HG03575 (cell line): ENCODE measurements around the gene FBXO21.
"Not testable (repeated sequence)": the region's sequence is repeated elsewhere in the genome, so short reads cannot be mapped to it uniquely, and the experiment has no call there.

Experiments
- ATAC-seq: cut with Tn5 transposase; IDR thresholded peaks from one replicate; pipeline ENCODE4 v1.9.1; 2021; ENCODE audit not compliant: unreplicated experiment, insufficient number of reproducible peaks, low FRiP score; ENCODE audit errors: extremely low read depth

FBXO21 gene

GRCh38 chr12:117120787-117121186 is 69.5 kb downstream of the FBXO21 start:
- no peak for ATAC-seq

- ATAC-seq = no peak
Measured at GRCh38 chr12:117119592-117120198, 70.6 kb downstream of the FBXO21 start.

GRCh38 chr12:117118838-117119591 is 71.3 kb downstream of the FBXO21 start:
- ATAC-seq = no peak

- ATAC-seq = no peak
Measured at GRCh38 chr12:117114784-117115183, 75.5 kb downstream of the FBXO21 start.

GRCh38 chr12:117113231-117113630 is 77.0 kb downstream of the FBXO21 start:
- no peak for ATAC-seq

GRCh38 chr12:117111821-117112595 is 78.3 kb downstream of the FBXO21 start:
- ATAC-seq = no peak

- ATAC-seq = no peak
Measured at GRCh38 chr12:117111386-117111785, 78.9 kb downstream of the FBXO21 start.

- no peak for ATAC-seq
Measured at GRCh38 chr12:117109943-117110635, 80.2 kb downstream of the FBXO21 start.

GRCh38 chr12:117105902-117106301 is 84.4 kb downstream of the FBXO21 start:
- no peak for ATAC-seq

GRCh38 chr12:117104003-117104402 is 86.3 kb downstream of the FBXO21 start:
- not testable (repeated sequence) for ATAC-seq

- ATAC-seq = no peak
Measured at GRCh38 chr12:117102800-117103181, 87.5 kb downstream of the FBXO21 start.

GRCh38 chr12:117101953-117102799 is 88.1 kb downstream of the FBXO21 start:
- ATAC-seq = no peak

GRCh38 chr12:117100851-117101673 is 89.2 kb downstream of the FBXO21 start:
- no peak for ATAC-seq

GRCh38 chr12:117100251-117100650 is 90.0 kb downstream of the FBXO21 start:
- no peak for ATAC-seq

- ATAC-seq = no peak
Measured at GRCh38 chr12:117098361-117099217, 91.7 kb downstream of the FBXO21 start.

GRCh38 chr12:117098024-117098360 is 92.3 kb downstream of the FBXO21 start:
- ATAC-seq = no peak

GRCh38 chr12:117097159-117097558 is 93.1 kb downstream of the FBXO21 start:
- no peak for ATAC-seq
